OCI-LY7 (cell line): ENCODE data around the gene NISCH.

Experiments
- CTCF ChIP-seq: fragments of 200-600 bp; sonication (generic); conservative IDR thresholded peaks from 2 replicates; pipeline ENCODE4 v1.5.1; 2014; ENCODE audit warnings: mild to moderate bottlenecking, antibody characterized with exemption, low read length, moderate library complexity, mixed read lengths
- EZH2phosphoT487 ChIP-seq: fragments of 200-600 bp; sonication (generic); IDR thresholded peaks from 2 replicates; pipeline ENCODE4 v1.6.1; 2018; ENCODE audit warnings: low read depth, borderline replicate concordance, mild to moderate bottlenecking, mixed run types, antibody characterized with exemption, low read length, moderate library complexity, mixed read lengths

- no peak for TF ChIP-seq CTCF
- TF ChIP-seq EZH2phosphoT487, result no peak
Measured at GRCh38 chr3:52447512-52448355, 7.7 kb upstream of the NISCH start.
